Osteocyte (in vitro differentiated cells): ENCODE measurements around the gene NIPAL3. TPM values are rescaled to one million over a fixed set of nuclear protein-coding genes. Genes with fewer than 3 reads are reported as not detected.

ENCODE experiments used
- DNase-seq: peaks from one replicate; pipeline ENCODE4 v3.0.0; 2021; ENCODE audit warnings: mixed read lengths; ENCODE audit not compliant: unreplicated experiment; ENCODE audit errors: extremely low spot score
- H3K27ac Mint-ChIP-seq: one replicate; pipeline ENCODE4 v1.8.0; 2021; ENCODE audit warnings: mild to moderate bottlenecking, mixed read lengths; ENCODE audit not compliant: unreplicated experiment
- H3K27me3 Mint-ChIP-seq: one replicate; pipeline ENCODE4 v1.8.0; 2021; ENCODE audit warnings: mixed read lengths; ENCODE audit not compliant: unreplicated experiment
- H3K36me3 Mint-ChIP-seq: one replicate; pipeline ENCODE4 v1.8.0; 2021; ENCODE audit warnings: mixed read lengths; ENCODE audit not compliant: unreplicated experiment
- H3K4me1 Mint-ChIP-seq: one replicate; pipeline ENCODE4 v1.8.0; 2021; ENCODE audit warnings: mixed read lengths; ENCODE audit not compliant: unreplicated experiment
- H3K4me3 Mint-ChIP-seq: one replicate; pipeline ENCODE4 v1.8.0; 2021; ENCODE audit warnings: mild to moderate bottlenecking, moderate library complexity, mixed read lengths; ENCODE audit not compliant: unreplicated experiment
- H3K9me3 Mint-ChIP-seq: one replicate; pipeline ENCODE4 v1.8.0; 2021; ENCODE audit warnings: mixed read lengths; ENCODE audit not compliant: unreplicated experiment
- CTCF ChIP-seq: fragments of 200-600 bp; sonication (generic); IDR thresholded peaks from 2 replicates; pipeline ENCODE4 v1.5.0; 2021; ENCODE audit warnings: antibody characterized with exemption, mild to moderate bottlenecking, moderate library complexity
- total RNA-seq: library from RNA; stranded (reverse); gene quantifications from 2 replicates; pipeline ENCODE4 v1.2.1, GENCODE V29; 2021

Gene NIPAL3
- total RNA-seq, 1 donor from 2014 or later, result 25.8 TPM

GRCh38 chr1:24411963-24412362, 3.6 kb upstream of the NIPAL3 start:
- H3K9me3 Mint-ChIP-seq, result peaks cover 5% of the 10 kb centered on the region
- H3K36me3 Mint-ChIP-seq, result peaks cover 5% of the 10 kb centered on the region
- H3K4me3 Mint-ChIP-seq, result no peak overlapping the region
- H3K27me3 Mint-ChIP-seq, result no peaks in the 10 kb centered on the region
- H3K27ac Mint-ChIP-seq, result peak overlapping the region; percentile 49
- TF ChIP-seq CTCF, result no peak
- no peak for DNase-seq
- H3K4me1 Mint-ChIP-seq, result peaks cover 45% of the 10 kb centered on the region

GRCh38 chr1:24412408-24412807, 3.2 kb upstream of the NIPAL3 start:
- peaks cover 49% of the 10 kb centered on the region for H3K4me1 Mint-ChIP-seq
- no peak for DNase-seq
- H3K27ac Mint-ChIP-seq, result no peak overlapping the region
- peaks cover 5% of the 10 kb centered on the region for H3K36me3 Mint-ChIP-seq
- TF ChIP-seq CTCF, result no peak
- no peak overlapping the region for H3K4me3 Mint-ChIP-seq
- peaks cover 5% of the 10 kb centered on the region for H3K9me3 Mint-ChIP-seq
- H3K27me3 Mint-ChIP-seq, result no peaks in the 10 kb centered on the region

- Mint-ChIP-seq H3K4me3 (peak within 1 kb of the TSS; percentile 82), H3K27ac (peak within 1 kb of the TSS; percentile 84), H3K9me3 (no peaks in the 10 kb centered on the region), H3K4me1 (peaks cover 52% of the 10 kb centered on the region), H3K36me3 (no peaks in the 10 kb centered on the region), H3K27me3 (no peaks in the 10 kb centered on the region)
- peak; percentile 90 for DNase-seq
- no peak for TF ChIP-seq CTCF
These were observed 2.0 kb upstream of the NIPAL3 start, which contains the start of gene STPG1 for GRCh38 chr1:24413350-24414163. TSS of gene STPG1 (minus strand) at chr1:24413782. CDS start at chr1:24401388, 12,394 bp downstream.

GRCh38 chr1:24414775-24415333, 748 bp upstream of the NIPAL3 start:
- Mint-ChIP-seq H3K4me3 (peak overlapping the region; percentile 95), H3K4me1 (peaks cover 49% of the 10 kb centered on the region), H3K9me3 (no peaks in the 10 kb centered on the region), H3K27ac (peak overlapping the region; percentile 29), H3K27me3 (no peaks in the 10 kb centered on the region), H3K36me3 (no peaks in the 10 kb centered on the region)
- no peak for TF ChIP-seq CTCF
- no peak for DNase-seq
